NOMO-1 treated with DMSO at 0.1 percent for 48 hours (cell line): Measurements from ENCODE around the gene LPIN2.
A peak's percentile ranks its signal among the peaks of the same experiment; 100 is the strongest.
"Not testable (repeated sequence)": the region's sequence is repeated elsewhere in the genome, so short reads cannot be mapped to it uniquely, and the experiment has no call there.

Experiments used
- DNase-seq: peaks from one replicate; lab custom pipeline; 2025; ENCODE audit not compliant: unreplicated experiment; lab: John Stamatoyannopoulos, UW

Gene LPIN2, protein sequence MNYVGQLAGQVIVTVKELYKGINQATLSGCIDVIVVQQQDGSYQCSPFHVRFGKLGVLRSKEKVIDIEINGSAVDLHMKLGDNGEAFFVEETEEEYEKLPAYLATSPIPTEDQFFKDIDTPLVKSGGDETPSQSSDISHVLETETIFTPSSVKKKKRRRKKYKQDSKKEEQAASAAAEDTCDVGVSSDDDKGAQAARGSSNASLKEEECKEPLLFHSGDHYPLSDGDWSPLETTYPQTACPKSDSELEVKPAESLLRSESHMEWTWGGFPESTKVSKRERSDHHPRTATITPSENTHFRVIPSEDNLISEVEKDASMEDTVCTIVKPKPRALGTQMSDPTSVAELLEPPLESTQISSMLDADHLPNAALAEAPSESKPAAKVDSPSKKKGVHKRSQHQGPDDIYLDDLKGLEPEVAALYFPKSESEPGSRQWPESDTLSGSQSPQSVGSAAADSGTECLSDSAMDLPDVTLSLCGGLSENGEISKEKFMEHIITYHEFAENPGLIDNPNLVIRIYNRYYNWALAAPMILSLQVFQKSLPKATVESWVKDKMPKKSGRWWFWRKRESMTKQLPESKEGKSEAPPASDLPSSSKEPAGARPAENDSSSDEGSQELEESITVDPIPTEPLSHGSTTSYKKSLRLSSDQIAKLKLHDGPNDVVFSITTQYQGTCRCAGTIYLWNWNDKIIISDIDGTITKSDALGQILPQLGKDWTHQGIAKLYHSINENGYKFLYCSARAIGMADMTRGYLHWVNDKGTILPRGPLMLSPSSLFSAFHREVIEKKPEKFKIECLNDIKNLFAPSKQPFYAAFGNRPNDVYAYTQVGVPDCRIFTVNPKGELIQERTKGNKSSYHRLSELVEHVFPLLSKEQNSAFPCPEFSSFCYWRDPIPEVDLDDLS

GRCh38 chr18:3013024-3013804, at the start of gene LPIN2:
TSS of gene LPIN2 (minus strand) at chr18:3013144. CDS start at chr18:2960840, 52,304 bp downstream.
- DNase-seq: peak; percentile 94

- no peak for DNase-seq
Measured at GRCh38 chr18:3061581-3062312, 48.8 kb upstream of the LPIN2 start.

DNA sequence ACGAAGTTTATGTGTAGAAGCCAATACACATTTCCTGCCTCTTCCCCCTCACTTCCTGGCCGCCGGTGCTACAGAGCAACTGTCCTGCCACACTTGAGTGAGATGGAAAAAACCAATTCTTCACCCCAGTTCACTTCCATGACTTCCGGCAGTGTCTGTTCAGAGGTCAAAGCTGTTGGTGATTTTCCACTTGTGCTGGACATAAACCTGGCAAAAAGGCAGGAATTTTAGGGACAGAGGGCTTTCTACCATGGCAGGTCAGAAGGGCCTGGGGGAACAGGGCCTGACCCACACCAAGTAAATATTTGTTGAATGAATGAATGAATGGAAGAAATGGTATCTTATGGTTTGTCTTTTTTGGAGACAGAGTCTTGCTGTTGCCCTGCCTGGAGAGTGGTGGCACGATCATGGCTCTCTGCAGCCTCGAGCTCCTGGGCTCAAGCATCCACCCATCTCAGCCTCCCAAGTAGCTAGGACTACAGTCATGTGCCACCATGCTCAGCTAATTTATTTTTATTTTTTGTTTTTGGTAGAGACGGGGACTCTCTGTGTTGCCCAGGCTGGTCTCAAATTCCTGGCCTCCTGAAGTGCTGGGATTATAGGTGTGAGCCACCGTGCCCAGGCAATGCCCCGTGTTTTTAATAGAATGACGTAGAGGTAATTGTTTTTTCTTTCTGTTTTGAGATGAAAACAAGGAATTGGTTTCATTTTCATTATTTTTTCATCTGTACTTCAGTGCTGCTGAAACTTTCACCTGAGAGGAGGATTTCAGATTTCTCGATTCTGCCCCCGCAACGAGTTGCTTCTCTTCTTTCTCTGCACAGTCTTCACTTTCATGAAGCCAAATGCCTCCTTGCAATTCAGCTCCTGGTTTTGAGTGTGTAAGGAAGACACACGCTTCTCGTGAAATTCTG, 48.0 kb upstream of the LPIN2 start:
- no peak for DNase-seq

DNA sequence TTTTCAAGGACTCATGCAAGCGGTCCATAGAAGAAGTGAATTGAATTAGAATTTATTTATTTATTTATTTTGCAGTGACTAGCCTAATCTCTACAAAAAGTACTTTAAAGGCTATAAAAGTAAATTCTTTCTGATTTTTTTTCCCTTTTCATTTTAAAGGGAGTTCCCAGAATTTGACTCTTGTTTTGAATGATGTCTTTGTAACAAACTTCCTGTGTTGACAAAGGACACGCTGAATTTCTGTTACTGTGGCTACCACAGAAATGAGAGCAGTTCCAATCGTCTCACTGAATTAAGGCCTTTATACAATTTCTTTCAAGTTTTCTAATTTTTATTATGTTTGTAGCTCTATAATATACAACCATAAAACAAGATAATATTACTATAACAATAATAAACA, 46.3 kb upstream of the LPIN2 start:
- no peak for DNase-seq

DNA sequence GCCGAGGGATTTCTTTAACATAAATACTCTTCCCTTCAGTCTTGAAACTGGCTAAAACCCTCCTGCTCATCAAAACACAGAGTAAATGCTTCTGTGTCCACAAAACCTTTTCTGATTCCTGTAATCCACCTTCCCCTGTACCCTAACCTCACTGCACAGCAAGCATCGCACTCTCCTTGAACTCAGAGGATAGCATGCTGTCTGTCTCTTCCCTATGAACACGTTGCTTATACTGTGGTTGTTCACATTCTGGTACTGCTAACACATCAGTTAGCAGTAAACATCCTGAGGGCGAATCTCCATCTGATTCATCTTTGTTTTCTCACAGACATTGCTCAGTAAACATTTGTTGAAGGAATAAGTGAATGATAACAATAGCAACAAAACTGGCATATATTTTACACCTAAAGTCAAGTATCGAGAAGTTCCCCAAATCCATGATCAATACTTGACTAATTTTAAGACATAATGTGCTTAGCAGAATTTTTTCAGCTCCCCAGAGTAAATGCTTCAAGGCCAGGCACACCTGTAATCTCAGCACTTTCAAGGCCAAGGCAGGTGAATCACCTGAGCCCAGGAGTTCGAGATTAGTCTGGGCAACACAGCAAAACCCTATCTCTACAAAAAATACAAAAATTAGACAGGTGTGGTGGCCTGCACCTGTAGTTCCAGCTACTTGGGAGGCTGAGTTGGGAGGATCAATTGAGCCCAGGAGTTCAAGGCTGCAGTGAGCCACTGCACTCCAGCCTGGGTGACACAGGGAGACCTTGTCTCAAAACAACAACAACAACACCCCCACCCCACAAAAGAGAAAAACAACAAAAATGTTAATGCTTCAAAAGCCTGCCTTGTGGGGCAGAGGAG, 45.6 kb upstream of the LPIN2 start:
- no peak for DNase-seq

DNA sequence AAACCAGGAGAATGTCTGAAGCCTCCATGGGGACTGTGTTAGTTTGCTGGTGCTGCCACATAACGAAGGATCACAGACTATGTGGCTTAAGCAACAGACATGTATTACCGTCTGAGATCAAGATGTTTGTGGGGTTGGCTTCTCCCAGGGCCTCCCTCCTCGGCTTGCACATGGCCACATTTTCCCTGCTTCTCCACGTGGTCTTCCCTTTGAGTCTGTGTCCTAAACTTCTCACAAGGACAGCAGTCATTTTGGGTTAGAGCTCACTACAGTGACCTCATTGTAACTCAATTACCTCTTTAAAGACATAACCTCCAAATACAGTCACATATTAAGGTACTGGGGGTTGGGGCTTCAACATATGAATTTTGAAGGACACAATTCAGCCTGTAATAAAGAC, 44.6 kb upstream of the LPIN2 start:
- DNase-seq: no peak

DNA sequence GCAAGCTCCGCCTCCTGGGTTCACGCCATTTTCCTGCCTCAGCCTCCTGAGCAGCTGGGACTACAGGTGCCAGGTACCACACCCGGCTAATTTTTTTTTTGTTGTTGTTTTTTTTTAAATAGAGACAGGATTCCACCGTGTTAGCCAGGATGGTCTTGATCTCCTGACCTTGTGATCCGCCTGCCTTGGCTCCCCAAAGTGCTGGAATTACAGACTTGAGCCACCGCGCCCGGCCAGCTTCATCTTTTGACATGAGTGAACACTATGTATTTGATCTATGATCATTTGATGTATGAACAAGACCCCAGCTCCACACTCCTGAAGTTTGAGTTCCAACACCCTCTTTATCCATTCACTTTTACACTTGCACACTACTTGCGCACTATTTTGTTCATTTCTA, 43.4 kb upstream of the LPIN2 start:
- DNase-seq: no peak

DNA sequence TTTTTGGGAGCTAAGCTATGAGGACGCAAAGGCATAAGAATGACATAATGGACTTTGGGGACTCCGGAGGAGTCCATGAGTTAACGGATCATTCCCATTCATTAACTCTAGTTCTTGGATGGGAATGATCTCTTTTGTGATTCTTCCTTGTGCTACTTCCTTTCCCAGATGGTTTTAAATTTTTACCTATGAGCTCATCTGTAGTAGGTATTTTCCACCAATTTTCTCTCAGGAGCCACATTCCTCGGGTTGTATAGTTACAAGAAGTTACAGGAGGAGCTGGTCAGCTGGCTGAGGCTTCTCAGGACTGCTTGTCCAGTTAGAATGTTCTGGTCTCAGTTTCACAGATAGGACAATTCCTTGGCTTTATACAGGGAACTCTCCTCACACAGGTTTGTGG, 42.9 kb upstream of the LPIN2 start:
- DNase-seq: no peak

DNA sequence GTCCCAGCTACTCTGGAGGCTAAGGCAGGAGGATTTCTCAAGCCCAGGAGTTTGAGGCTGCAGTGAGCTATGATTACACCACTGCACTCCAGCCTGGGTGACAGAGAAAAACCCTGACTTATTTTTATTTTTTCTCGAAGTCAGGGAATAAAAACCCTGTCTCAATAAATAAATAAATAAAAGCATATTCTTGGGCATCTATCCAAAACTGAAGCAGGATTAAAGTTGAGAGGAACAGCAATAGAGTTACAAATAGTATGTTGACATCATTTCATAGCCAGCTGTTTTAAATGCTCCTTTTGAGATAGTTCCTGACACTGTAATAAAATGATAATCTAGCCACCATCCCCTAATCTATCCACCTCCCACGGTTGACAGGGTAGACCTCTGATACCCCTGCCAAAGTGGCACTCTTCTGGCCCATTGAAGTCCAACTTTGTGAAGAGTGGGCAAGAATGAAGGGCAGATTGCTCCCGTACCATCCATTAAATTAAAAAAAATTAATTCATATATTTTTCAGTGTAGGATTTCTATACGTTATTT, 42.3 kb upstream of the LPIN2 start:
- DNase-seq: no peak

- no peak for DNase-seq
Measured at GRCh38 chr18:3054780-3055179, 41.8 kb upstream of the LPIN2 start.

DNA sequence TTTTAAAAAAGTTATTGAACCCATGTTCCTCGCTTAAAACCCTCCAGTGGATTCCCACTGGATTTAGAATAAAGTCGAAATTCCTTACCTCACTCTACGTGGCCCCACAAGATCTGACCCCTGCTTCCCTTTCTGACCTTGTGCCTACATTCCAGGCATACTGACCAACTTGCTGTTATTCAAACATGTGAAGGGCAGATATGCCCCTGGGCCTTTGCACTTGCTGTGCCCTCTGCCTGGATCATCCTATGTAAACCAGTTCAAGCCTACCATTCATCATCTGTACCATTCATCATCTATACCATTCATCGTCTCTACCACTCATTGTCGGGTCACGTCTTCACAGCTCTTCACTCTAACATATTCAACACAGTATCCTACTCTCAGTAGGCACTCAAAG, 41.3 kb upstream of the LPIN2 start:
- no peak for DNase-seq

- DNase-seq: no peak
Measured at GRCh38 chr18:3053081-3053480, 40.1 kb upstream of the LPIN2 start.

GRCh38 chr18:3052411-3052758, 39.4 kb upstream of the LPIN2 start:
- no peak for DNase-seq

- DNase-seq: peak; percentile 69
Measured at GRCh38 chr18:3051718-3052410, 38.9 kb upstream of the LPIN2 start.

DNA sequence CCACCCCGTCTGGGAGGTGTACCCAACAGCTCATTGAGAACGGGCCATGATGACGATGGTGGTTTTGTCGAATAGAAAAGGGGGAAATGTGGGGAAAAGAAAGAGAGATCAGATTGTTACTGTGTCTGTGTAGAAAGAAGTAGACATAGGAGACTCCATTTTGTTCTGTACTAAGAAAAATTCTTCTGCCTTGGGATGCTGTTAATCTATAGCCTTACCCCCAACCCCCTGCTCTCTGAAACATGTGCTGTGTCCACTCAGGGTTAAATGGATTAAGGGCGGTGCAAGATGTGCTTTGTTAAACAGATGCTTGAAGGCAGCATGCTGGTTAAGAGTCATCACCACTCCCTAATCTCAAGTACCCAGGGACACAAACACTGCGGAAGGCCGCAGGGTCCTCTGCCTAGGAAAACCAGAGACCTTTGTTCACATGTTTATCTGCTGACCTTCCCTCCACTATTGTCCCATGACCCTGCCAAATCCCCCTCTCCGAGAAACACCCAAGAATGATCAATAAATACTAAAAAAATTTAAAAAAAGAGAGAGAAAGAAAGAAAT, 37.0 kb upstream of the LPIN2 start:
- not testable (repeated sequence) for DNase-seq

DNA sequence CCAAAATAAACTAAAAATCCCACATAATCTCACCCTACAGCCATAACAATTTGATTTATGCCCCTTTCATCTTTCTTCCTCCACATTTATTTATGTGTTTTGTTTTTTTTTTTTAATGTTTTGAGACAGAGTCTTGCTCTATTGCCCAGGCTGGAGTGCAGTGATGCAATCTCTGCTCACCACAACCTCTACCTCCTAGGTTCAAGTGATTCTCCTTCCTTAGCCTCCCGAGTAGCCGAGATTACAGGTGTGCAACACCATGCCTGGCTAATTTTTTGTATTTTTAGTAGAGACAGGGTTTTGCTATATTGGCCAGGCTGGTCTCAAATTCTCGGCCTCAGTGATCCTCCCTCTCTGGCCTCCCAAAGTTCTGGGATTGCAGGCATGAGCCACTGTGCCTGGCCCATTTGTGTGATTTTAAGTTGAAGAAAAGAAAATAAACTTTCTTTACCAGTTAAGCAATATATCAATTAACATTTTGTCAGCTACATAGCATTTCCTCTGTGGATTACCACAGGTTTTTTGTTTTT, 35.9 kb upstream of the LPIN2 start:
- DNase-seq: no peak

DNA sequence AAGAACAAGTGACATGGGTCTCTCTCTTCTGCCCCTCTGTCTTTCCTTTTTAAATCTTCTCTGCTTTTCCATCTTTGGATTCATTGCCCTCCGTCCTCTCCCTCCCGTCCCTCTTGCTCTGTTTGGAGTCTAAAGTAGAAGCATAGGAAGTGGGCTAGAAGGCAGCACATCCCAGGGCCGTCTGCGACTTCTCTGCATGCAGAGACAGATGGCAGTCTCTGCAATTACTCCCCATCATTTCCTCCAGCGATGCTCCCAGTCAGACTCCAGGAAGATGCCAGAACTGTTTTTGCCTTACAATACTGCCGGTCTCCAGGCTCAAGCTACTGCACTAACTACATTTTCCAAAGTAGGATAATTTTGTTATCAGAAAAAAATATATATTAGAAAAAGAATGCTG, 35.2 kb upstream of the LPIN2 start:
- DNase-seq: no peak
